Adrenal gland (tissue), 5 donors: ENCODE results near the gene CATSPERZ.

Experiments used
- CTCF ChIP-seq, 6 experiments: fragments of 450-650 bp in 4 of 6; fragments of 200-600 bp in 2 of 6; sonication (generic) in 1 of 6; IDR thresholded peaks; 1 replicate in 5 of 6; 2 replicates in 1 of 6; pipeline versions ENCODE4 v1.5.1 to v1.8.0; 2016 to 2021; ENCODE audit warnings: antibody characterized with exemption in 6 of 6, mild to moderate bottlenecking in 2 of 6, moderate library complexity in 1 of 6
- POLR2A ChIP-seq, 2 donors: fragments of 450-650 bp; IDR thresholded peaks; one replicate each; pipeline ENCODE4 v1.6.1; 2017; ENCODE audit warnings: antibody characterized with exemption in 2 of 2, mild to moderate bottlenecking in 2 of 2, moderate library complexity in 1 of 2
- donor health status: DM: no; HTN: no; CAD: no.

GRCh38 chr11:64275031-64275800, 24.9 kb upstream of the CATSPERZ start:
- TF ChIP-seq CTCF (IDR thresholded peaks at IDR 0.05): no peak
- TF ChIP-seq POLR2A (IDR thresholded peaks at IDR 0.05): no peak
